Urinary bladder (tissue), 4 donors: ENCODE measurements around the gene TAF3. TPM values are rescaled to one million over a fixed set of nuclear protein-coding genes. Genes with fewer than 3 reads are reported as not detected.

ENCODE experiments used
- DNase-seq: peaks from one replicate; pipeline ENCODE4 v3.0.0-alpha.2; 2015; ENCODE audit errors: extremely low spot score
- H3K27ac ChIP-seq: one replicate; pipeline ENCODE4 v1.5.1; 2013; ENCODE audit warnings: low read depth, mild to moderate bottlenecking, moderate library complexity
- H3K36me3 ChIP-seq: one replicate; pipeline ENCODE4 v1.6.1; 2013; ENCODE audit warnings: mild to moderate bottlenecking, moderate library complexity; ENCODE audit not compliant: insufficient read depth
- H3K4me1 ChIP-seq: one replicate; pipeline ENCODE4 v1.6.1; 2013; ENCODE audit warnings: mild to moderate bottlenecking, moderate library complexity; ENCODE audit not compliant: insufficient read depth
- H3K4me3 ChIP-seq: one replicate; pipeline ENCODE4 v1.5.1; 2013; ENCODE audit warnings: low read depth, low read length
- WGBS: extraction: QIAGEN DNeasy Blood & Tissue Kit; methylation state at CpG from one replicate; pipeline ENCODE4 v1.1.7; 2013; 5-methylcytosine and 5-hydroxymethylcytosine counted together
- polyA plus RNA-seq: library from polyadenylated mRNA; stranded (reverse); fragments of 200-250 nt; gene quantifications from one replicate; pipeline ENCODE4 v1.2.3, GENCODE V29; 2013
- total RNA-seq: library from RNA; depleted of rRNA; stranded (reverse); fragments of >200 nt; gene quantifications from one replicate; pipeline ENCODE4 v1.2.3, GENCODE V29; 2014
- donor health status: healthy with polysubstance abuse.
- donor health status: healthy.

The TAF3 gene
- total and polyA plus RNA-seq, 2 donors = 3.8 to 7.5 TPM

GRCh38 chr10:7902413-7902812 is 84.1 kb downstream of the TAF3 start:
- Histone ChIP-seq H3K4me1 (peaks cover 1% of the 10 kb centered on the region), H3K36me3 (no peaks in the 10 kb centered on the region), H3K27ac (no peak overlapping the region), H3K4me3 (no peak overlapping the region)
- WGBS = 90% methylated on average over 8 of the region's 8 CpGs
- DNase-seq = no peak

- H3K27ac ChIP-seq = no peak overlapping the region
- H3K36me3 ChIP-seq = no peaks in the 10 kb centered on the region
- H3K4me3 ChIP-seq = no peak overlapping the region
- DNase-seq = no peak
- peaks cover 1% of the 10 kb centered on the region for H3K4me1 ChIP-seq
- WGBS = 89% methylated on average over 12 of the region's 12 CpGs
Measured at GRCh38 chr10:7903851-7904250, 85.5 kb downstream of the TAF3 start.

- Histone ChIP-seq H3K36me3 (no peaks in the 10 kb centered on the region), H3K27ac (no peak overlapping the region), H3K4me1 (peaks cover 1% of the 10 kb centered on the region), H3K4me3 (no peak overlapping the region)
- no peak for DNase-seq
- 94% methylated on average over 2 of the region's 2 CpGs for WGBS
Measured at GRCh38 chr10:7906128-7906527, 87.8 kb downstream of the TAF3 start.

GRCh38 chr10:7908541-7909210 is 90.4 kb downstream of the TAF3 start:
- no peaks in the 10 kb centered on the region for H3K36me3 ChIP-seq
- H3K4me1 ChIP-seq = peaks cover 1% of the 10 kb centered on the region
- H3K4me3 ChIP-seq = no peak overlapping the region
- no peak for DNase-seq
- WGBS = 71% methylated on average over 8 of the region's 8 CpGs
- H3K27ac ChIP-seq = no peak overlapping the region

- WGBS = 93% methylated on average over 3 of the region's 3 CpGs
- Histone ChIP-seq H3K4me1 (no peaks in the 10 kb centered on the region), H3K27ac (no peak overlapping the region), H3K36me3 (no peaks in the 10 kb centered on the region), H3K4me3 (no peak overlapping the region)
- no peak for DNase-seq
Measured at GRCh38 chr10:7913126-7913872, 95.0 kb downstream of the TAF3 start.

- 92% methylated on average over 1 of the region's 1 CpG for WGBS
- Histone ChIP-seq H3K27ac (no peak overlapping the region), H3K4me3 (no peak overlapping the region), H3K36me3 (no peaks in the 10 kb centered on the region), H3K4me1 (no peaks in the 10 kb centered on the region)
- no peak for DNase-seq
Measured at GRCh38 chr10:7915923-7916536, 97.7 kb downstream of the TAF3 start.

GRCh38 chr10:7917736-7918135 is 99.4 kb downstream of the TAF3 start:
- WGBS = 97% methylated on average over 5 of the region's 5 CpGs
- no peak overlapping the region for H3K4me3 ChIP-seq
- H3K36me3 ChIP-seq = no peaks in the 10 kb centered on the region
- H3K4me1 ChIP-seq = no peaks in the 10 kb centered on the region
- H3K27ac ChIP-seq = no peak overlapping the region
- DNase-seq = no peak

- DNase-seq = no peak
- Histone ChIP-seq H3K4me1 (no peaks in the 10 kb centered on the region), H3K27ac (no peak overlapping the region), H3K36me3 (no peaks in the 10 kb centered on the region), H3K4me3 (no peak overlapping the region)
- 87% methylated on average over 3 of the region's 3 CpGs for WGBS
Measured at GRCh38 chr10:7922707-7923106, 104.4 kb downstream of the TAF3 start.

- no peak for DNase-seq
- 91% methylated on average over 3 of the region's 3 CpGs for WGBS
- H3K27ac ChIP-seq = no peak overlapping the region
- peaks cover 2% of the 10 kb centered on the region for H3K36me3 ChIP-seq
- no peaks in the 10 kb centered on the region for H3K4me1 ChIP-seq
- H3K4me3 ChIP-seq = no peak overlapping the region
Measured at GRCh38 chr10:7928536-7928935, 110.2 kb downstream of the TAF3 start.

GRCh38 chr10:7932301-7933036 is 114.2 kb downstream of the TAF3 start:
- H3K4me3 ChIP-seq = no peak overlapping the region
- 87% methylated on average over 9 of the region's 9 CpGs for whole genome bisulfite sequencing
- DNase-seq = no peak

GRCh38 chr10:7933262-7933661 is 115.0 kb downstream of the TAF3 start:
- WGBS = 45% methylated on average over 3 of the region's 3 CpGs

More at GRCh38 chr10:7932301-7933036, 114.2 kb downstream of the TAF3 start:
- H3K36me3 ChIP-seq = peaks cover 2% of the 10 kb centered on the region
- H3K27ac ChIP-seq = no peak overlapping the region
- H3K4me1 ChIP-seq = no peaks in the 10 kb centered on the region

GRCh38 chr10:7933757-7934156 is 115.5 kb downstream of the TAF3 start:
- WGBS = 95% methylated on average over 8 of the region's 8 CpGs
- Histone ChIP-seq H3K4me3 (no peak overlapping the region), H3K36me3 (no peaks in the 10 kb centered on the region), H3K27ac (no peak overlapping the region), H3K4me1 (no peaks in the 10 kb centered on the region)
- DNase-seq = no peak

More at GRCh38 chr10:7933262-7933661, 115.0 kb downstream of the TAF3 start:
- Histone ChIP-seq H3K36me3 (no peaks in the 10 kb centered on the region), H3K27ac (no peak overlapping the region), H3K4me1 (no peaks in the 10 kb centered on the region), H3K4me3 (no peak overlapping the region)
- DNase-seq = no peak

- DNase-seq = no peak
- Histone ChIP-seq H3K27ac (no peak overlapping the region), H3K36me3 (no peaks in the 10 kb centered on the region), H3K4me3 (no peak overlapping the region), H3K4me1 (no peaks in the 10 kb centered on the region)
- 96% methylated on average over 5 of the region's 5 CpGs for WGBS
Measured at GRCh38 chr10:7937315-7937945, 119.1 kb downstream of the TAF3 start.
